Stomach (tissue), 9 donors: ENCODE data around the gene PTPN2. TPM values are rescaled to one million over a fixed set of nuclear protein-coding genes. Genes with fewer than 3 reads are reported as not detected.
"Not testable (repeated sequence)": the region's sequence is repeated elsewhere in the genome, so short reads cannot be mapped to it uniquely, and the experiment has no call there.

Experiments used
- DNase-seq, 2 donors: peaks; one replicate each; pipeline versions ENCODE4 v3.0.0 to v3.0.0-alpha.2; 2013 to 2019
- H3K27ac ChIP-seq, 5 donors: fragments of 200-600 bp in 4 of 5; sonication (generic) in 4 of 5; one replicate each; pipeline ENCODE4 v1.5.1; 2013 to 2019; ENCODE audit warnings: mild to moderate bottlenecking in 1 of 5, moderate library complexity in 1 of 5
- H3K27me3 ChIP-seq, 3 donors: fragments of 200-600 bp; sonication (generic); one replicate each; pipeline ENCODE4 v1.5.1; 2017 to 2019; ENCODE audit warnings: mixed run types in 1 of 3
- H3K36me3 ChIP-seq, 4 donors: fragments of 200-600 bp; sonication (generic); 1 replicate in 3 of 4; 2 replicates in 1 of 4; pipeline ENCODE4 v1.5.1; 2016 to 2019
- H3K4me1 ChIP-seq, 4 donors: fragments of 200-600 bp; sonication (generic); one replicate each; pipeline ENCODE4 v1.5.1; 2016 to 2019
- H3K4me3 ChIP-seq, 4 donors: fragments of 200-600 bp; sonication (generic) in 3 of 4; one replicate each; pipeline ENCODE4 v1.5.1; 2016 to 2019; ENCODE audit warnings: mild to moderate bottlenecking in 1 of 4
- H3K9me3 ChIP-seq, 4 donors: fragments of 200-600 bp; sonication (generic); one replicate each; pipeline ENCODE4 v1.5.1; 2016 to 2019
- CTCF ChIP-seq, 7 experiments: fragments of 450-650 bp in 4 of 7; fragments of 200-600 bp in 3 of 7; sonication (generic) in 3 of 7; IDR thresholded peaks; one replicate each; pipeline ENCODE4 v1.5.1; 2016 to 2019; ENCODE audit warnings: antibody characterized with exemption in 7 of 7, control low read depth in 2 of 7, mild to moderate bottlenecking in 1 of 7
- EP300 ChIP-seq: sonication (generic); formaldehyde crosslinking; IDR thresholded peaks from one replicate; pipeline ENCODE4 v1.6.1; 2017; ENCODE audit warnings: antibody characterized with exemption
- POLR2A ChIP-seq, 4 donors: fragments of 450-650 bp; IDR thresholded peaks; one replicate each; pipeline ENCODE4 v1.6.1; 2016; ENCODE audit warnings: antibody characterized with exemption in 4 of 4, control low read depth in 2 of 4, mild to moderate bottlenecking in 1 of 4, moderate library complexity in 1 of 4
- POLR2AphosphoS5 ChIP-seq, 3 donors: sonication (generic); formaldehyde crosslinking; IDR thresholded peaks; one replicate each; pipeline ENCODE4 v1.6.1; 2016; ENCODE audit warnings: antibody characterized with exemption in 3 of 3
- WGBS, 5 donors: extraction: QIAGEN DNeasy Blood & Tissue Kit in 3 of 5; methylation state at CpG; one replicate each; pipeline versions ENCODE4 v1.1.5 to v1.1.7; 2013 to 2018; 5-methylcytosine and 5-hydroxymethylcytosine counted together
- intact Hi-C: fragments of 100-400 bp; cut with DNase I; formaldehyde crosslinking; loops from one replicate; pipeline ENCODE4 v1.15.1; 2023; ENCODE audit warnings: low total_unique reads
- polyA plus RNA-seq, 3 donors: library from polyadenylated mRNA; stranded (reverse); fragments of 200-250 nt; gene quantifications; one replicate each; pipeline ENCODE4 v1.2.3, GENCODE V29; 2013
- total RNA-seq, 5 donors: library from RNA; depleted of rRNA; stranded (reverse); fragments of >200 nt; gene quantifications; one replicate each; pipeline versions ENCODE4 v1.1.0 to v1.2.3, GENCODE V29; 2014 to 2016
- donor health status: healthy with polysubstance abuse.
- donor health status: Bipolar disorder and iron deficiency.
- donor health status: healthy.

The PTPN2 gene
- total and polyA plus RNA-seq, 8 donors: 5.8 to 66.7 (median 30.3) TPM

GRCh38 chr18:12765126-12765525 lies 118.9 kb downstream of the PTPN2 start:
- DNase-seq: peak in 1 of 2 donors; percentile 32
- WGBS, 5 donors: 57 to 71% (median 69%) methylated on average over 8 of the region's 8 CpGs

GRCh38 chr18:12758566-12758965 lies 125.5 kb downstream of the PTPN2 start:
- H3K27me3 ChIP-seq, DNase-seq, H3K27ac ChIP-seq, H3K4me3 ChIP-seq, H3K4me1 ChIP-seq, H3K36me3 ChIP-seq, intact Hi-C loops, H3K9me3 ChIP-seq: not testable (repeated sequence)
- WGBS, 5 donors: 79 to 83% (median 81%) methylated on average over 3 of the region's 3 CpGs

More at GRCh38 chr18:12765126-12765525, 118.9 kb downstream of the PTPN2 start:
- Histone ChIP-seq H3K4me3 (no peak overlapping the region), H3K9me3 (no peaks in the 10 kb centered on the region), H3K27me3 (no peaks in the 10 kb centered on the region), H3K27ac (no peak overlapping the region), H3K36me3 (no peaks in the 10 kb centered on the region), H3K4me1 (peaks cover 0 to 8% (median 0%) of the 10 kb centered on the region in 4 donors)
- TF ChIP-seq EP300: no peak
- TF ChIP-seq POLR2AphosphoS5 (IDR thresholded peaks at IDR 0.05): no peak
- TF ChIP-seq POLR2A (IDR thresholded peaks at IDR 0.05): no peak
- no peak for TF ChIP-seq CTCF (IDR thresholded peaks at IDR 0.05)
- intact Hi-C loops: no loop called here

- WGBS, 5 donors: 90 to 95% (median 93%) methylated on average over 14 of the region's 14 CpGs
- H3K4me1 ChIP-seq, intact Hi-C loops, DNase-seq, H3K9me3 ChIP-seq, H3K27me3 ChIP-seq, H3K36me3 ChIP-seq, H3K27ac ChIP-seq, H3K4me3 ChIP-seq: not testable (repeated sequence)
Measured at GRCh38 chr18:12756619-12757239, 127.3 kb downstream of the PTPN2 start.

- WGBS, 5 donors: 94 to 100% (median 97%) methylated on average over 6 of the region's 6 CpGs
- DNase-seq, H3K36me3 ChIP-seq, H3K27me3 ChIP-seq, H3K4me3 ChIP-seq, H3K4me1 ChIP-seq, H3K27ac ChIP-seq, H3K9me3 ChIP-seq, intact Hi-C loops: not testable (repeated sequence)
Measured at GRCh38 chr18:12755606-12756005, 128.4 kb downstream of the PTPN2 start.

- intact Hi-C loops: no loop called here
Measured at GRCh38 chr18:12754511-12754910, 129.5 kb downstream of the PTPN2 start.

More at GRCh38 chr18:12754511-12754910, 129.5 kb downstream of the PTPN2 start:
- WGBS, 5 donors: 86 to 90% (median 90%) methylated on average over 6 of the region's 6 CpGs
- Histone ChIP-seq H3K4me3 (no peak overlapping the region), H3K36me3 (no peaks in the 10 kb centered on the region), H3K4me1 (no peaks in the 10 kb centered on the region), H3K9me3 (no peaks in the 10 kb centered on the region), H3K27me3 (no peaks in the 10 kb centered on the region), H3K27ac (no peak overlapping the region)
- no peak for DNase-seq
- TF ChIP-seq POLR2A (IDR thresholded peaks at IDR 0.05): no peak
- TF ChIP-seq CTCF (IDR thresholded peaks at IDR 0.05): no peak
- no peak for TF ChIP-seq POLR2AphosphoS5 (IDR thresholded peaks at IDR 0.05)
- no peak for TF ChIP-seq EP300
